ENCODE results near the gene HDAC11. TPM values are rescaled to one million over a fixed set of nuclear protein-coding genes. Genes with fewer than 3 reads are reported as not detected.

The HDAC11 gene
- total RNA-seq, 1 experiment from 2014 or later = 7.0 TPM

DNA sequence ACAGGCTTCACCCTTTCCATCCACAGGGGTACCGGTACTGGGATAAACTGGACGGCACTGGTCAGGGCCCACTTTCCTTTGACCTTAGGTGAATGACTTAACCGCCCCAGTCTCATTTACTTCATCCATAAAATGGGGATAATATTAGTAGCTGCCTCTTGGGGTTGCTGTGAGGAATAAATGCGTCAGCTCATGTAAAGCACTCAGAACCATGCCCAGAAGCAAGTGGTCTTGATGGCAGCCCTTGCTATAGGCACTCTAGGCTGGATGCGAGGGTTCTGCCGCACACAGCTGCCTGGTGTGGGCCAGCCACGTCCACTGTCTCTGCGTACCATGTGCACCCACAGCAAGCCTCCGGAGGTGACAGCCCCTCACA lies 36.6 kb downstream of the HDAC11 start:
- Histone ChIP-seq H3K27ac (ENCODE audit: insufficient read length, low read depth, low read length) (no peak overlapping the region), H3K56ac (ENCODE audit: insufficient read length, low read depth, low read length) (no peak overlapping the region), H4K5ac (ENCODE audit: insufficient read length, low read depth, low read length) (no peak overlapping the region), H2BK20ac (ENCODE audit: low read depth, low read length, poor library complexity, severe bottlenecking) (no peak overlapping the region), H2BK5ac (ENCODE audit: insufficient read length, low read length) (no peak overlapping the region), H3K79me2 (ENCODE audit: insufficient read depth, low read length) (no peaks in the 10 kb centered on the region), H3K23ac (ENCODE audit: insufficient read length, low read depth, low read length) (no peak overlapping the region), H4K8ac (replicated peaks; ENCODE audit: insufficient read length, low read depth, low read length) (no peak overlapping the region), H3K4me2 (ENCODE audit: insufficient read depth, insufficient read length, low read length) (no peak overlapping the region), H4K91ac (ENCODE audit: insufficient read length, low read depth, low read length) (no peak overlapping the region), H2BK15ac (ENCODE audit: low read depth, low read length) (no peak overlapping the region), H3K9ac (ENCODE audit: extremely low read depth, insufficient read length, low read length) (no peak overlapping the region), H3K23me2 (ENCODE audit: insufficient read length, low read depth, low read length, poor library complexity, severe bottlenecking) (no peaks in the 10 kb centered on the region), H4K20me1 (ENCODE audit: control insufficient read depth, insufficient read depth, insufficient read length) (no peaks in the 10 kb centered on the region), H3K4me1 (ENCODE audit: insufficient read depth, low read length) (no peaks in the 10 kb centered on the region), H3K4ac (ENCODE audit: low read depth, low read length) (no peak overlapping the region), H3K27me3 (ENCODE audit: insufficient read depth, low read length) (no peaks in the 10 kb centered on the region), H2BK120ac (ENCODE audit: low read depth, low read length, poor library complexity, severe bottlenecking) (no peak overlapping the region), H2AK5ac (ENCODE audit: insufficient read length, low read length) (no peak overlapping the region), H3K79me1 (ENCODE audit: insufficient read depth, low read depth, low read length, poor library complexity, severe bottlenecking) (no peaks in the 10 kb centered on the region), H2BK12ac (ENCODE audit: insufficient read length, low read depth, low read length) (no peak overlapping the region), H3T11ph (ENCODE audit: low read length) (no peak overlapping the region), H3K18ac (ENCODE audit: insufficient read length, low read depth, low read length) (no peak overlapping the region), H2AFZ (ENCODE audit: low read length) (no peak overlapping the region), H3K9me3 (ENCODE audit: control insufficient read depth, low read depth, low read length) (no peaks in the 10 kb centered on the region), H3K14ac (ENCODE audit: insufficient read depth, low read length) (no peak overlapping the region)
- no peak overlapping the region for H3K4me3 Mint-ChIP-seq
- DNase-seq = no peak
- peaks cover 4% of the 10 kb centered on the region in 2 experiments for H3K9me3 Mint-ChIP-seq
- H3K27me3 Mint-ChIP-seq (ENCODE audit: low read depth) = peaks cover 3% of the 10 kb centered on the region
- H3K27ac Mint-ChIP-seq = no peak overlapping the region
- no CpG with 5 or more reads among the region's 9 CpGs for WGBS (ENCODE audit: extremely low coverage, insufficient read length, low lambda C conversion rate)
- peaks cover 0 to 1% (median under 1%) of the 10 kb centered on the region in 3 experiments; a peak in 3 of 7 replicates for H3K36me3 Mint-ChIP-seq (ENCODE audit: insufficient read depth in 1 of 3, low read depth in 3 of 3)
- no peak for TF ChIP-seq CTCF (conservative IDR thresholded peaks at IDR 0.05)
- H3K4me1 Mint-ChIP-seq = peaks cover 0 to 8% of the 10 kb centered on the region in 2 experiments; a peak in 1 of 4 replicates

Data from H9 (cell line).